ENCODE data around the gene SLX4IP. TPM values are rescaled to one million over a fixed set of nuclear protein-coding genes. Genes with fewer than 3 reads are reported as not detected.

SLX4IP gene
- total RNA-seq, 2 donors from 2014 or later = 4.0 to 4.6 TPM

- Mint-ChIP-seq H3K27ac (no peak overlapping the region), H3K27me3 (peaks cover 75% of the 10 kb centered on the region), H3K36me3 (ENCODE audit: low read depth) (peaks cover 4% of the 10 kb centered on the region), H3K4me3 (no peak overlapping the region), H3K4me1 (no peaks in the 10 kb centered on the region)
- DNase-seq (no peak), ATAC-seq (no peak)
- H3K9me3 ChIP-seq (ENCODE audit: control insufficient read depth, low read length, poor library complexity, severe bottlenecking) = no peaks in the 10 kb centered on the region
These were observed 227.8 kb downstream of the SLX4IP start for GRCh38 chr20:10662661-10663458.

- Mint-ChIP-seq H3K27me3 (peaks cover 78% of the 10 kb centered on the region), H3K27ac (no peak overlapping the region), H3K4me3 (no peak overlapping the region), H3K4me1 (no peaks in the 10 kb centered on the region), H3K36me3 (ENCODE audit: low read depth) (peaks cover 4% of the 10 kb centered on the region)
- no peaks in the 10 kb centered on the region for H3K9me3 ChIP-seq (ENCODE audit: control insufficient read depth, low read length, poor library complexity, severe bottlenecking)
- DNase-seq (no peak), ATAC-seq (no peak)
These were observed 228.7 kb downstream of the SLX4IP start for GRCh38 chr20:10663756-10664155.

- H3K9me3 ChIP-seq (ENCODE audit: control insufficient read depth, low read length, poor library complexity, severe bottlenecking) = no peaks in the 10 kb centered on the region
- no peak for DNase-seq
- Mint-ChIP-seq H3K4me1 (no peaks in the 10 kb centered on the region), H3K27ac (no peak overlapping the region), H3K36me3 (ENCODE audit: low read depth) (peaks cover 4% of the 10 kb centered on the region), H3K27me3 (peaks cover 90% of the 10 kb centered on the region), H3K4me3 (no peak overlapping the region)
- ATAC-seq = no peak
These were observed 230.0 kb downstream of the SLX4IP start for GRCh38 chr20:10665027-10665561.

GRCh38 chr20:10665791-10666190, 230.7 kb downstream of the SLX4IP start:
- H3K4me1 Mint-ChIP-seq = peaks cover 6% of the 10 kb centered on the region
- H3K27me3 Mint-ChIP-seq = peaks cover 90% of the 10 kb centered on the region
- H3K36me3 Mint-ChIP-seq (ENCODE audit: low read depth) = peaks cover 4% of the 10 kb centered on the region
- DNase-seq (no peak), ATAC-seq (no peak)
- no peak overlapping the region for H3K4me3 Mint-ChIP-seq
- H3K9me3 ChIP-seq (ENCODE audit: control insufficient read depth, low read length, poor library complexity, severe bottlenecking) = no peaks in the 10 kb centered on the region
- H3K27ac Mint-ChIP-seq = no peak overlapping the region

- H3K27ac Mint-ChIP-seq = no peak overlapping the region
- ATAC-seq (no peak), DNase-seq (no peak)
- peaks cover 90% of the 10 kb centered on the region for H3K27me3 Mint-ChIP-seq
- H3K9me3 ChIP-seq (ENCODE audit: control insufficient read depth, low read length, poor library complexity, severe bottlenecking) = no peaks in the 10 kb centered on the region
- no peak overlapping the region for H3K4me3 Mint-ChIP-seq
- peaks cover 11% of the 10 kb centered on the region for H3K4me1 Mint-ChIP-seq
- peaks cover 4% of the 10 kb centered on the region for H3K36me3 Mint-ChIP-seq (ENCODE audit: low read depth)
These were observed 231.3 kb downstream of the SLX4IP start for GRCh38 chr20:10666221-10667076.

- no peak overlapping the region for H3K4me3 Mint-ChIP-seq
- peaks cover 12% of the 10 kb centered on the region for H3K4me1 Mint-ChIP-seq
- H3K36me3 Mint-ChIP-seq (ENCODE audit: low read depth) = peaks cover 2% of the 10 kb centered on the region
- peaks cover 86% of the 10 kb centered on the region for H3K27me3 Mint-ChIP-seq
- ATAC-seq (no peak), DNase-seq (no peak)
- H3K27ac Mint-ChIP-seq = no peak overlapping the region
- H3K9me3 ChIP-seq (ENCODE audit: control insufficient read depth, low read length, poor library complexity, severe bottlenecking) = no peaks in the 10 kb centered on the region
These were observed 231.9 kb downstream of the SLX4IP start for GRCh38 chr20:10667077-10667401.

GRCh38 chr20:10667560-10668167, 232.6 kb downstream of the SLX4IP start:
- ATAC-seq (no peak), DNase-seq (no peak)
- Mint-ChIP-seq H3K36me3 (ENCODE audit: low read depth) (peaks cover 2% of the 10 kb centered on the region), H3K27ac (no peak overlapping the region), H3K4me3 (no peak overlapping the region), H3K27me3 (peaks cover 82% of the 10 kb centered on the region), H3K4me1 (peaks cover 14% of the 10 kb centered on the region)
- H3K9me3 ChIP-seq (ENCODE audit: control insufficient read depth, low read length, poor library complexity, severe bottlenecking) = no peaks in the 10 kb centered on the region

- Mint-ChIP-seq H3K27me3 (peaks cover 79% of the 10 kb centered on the region), H3K4me3 (no peak overlapping the region), H3K27ac (no peak overlapping the region), H3K4me1 (peaks cover 17% of the 10 kb centered on the region), H3K36me3 (ENCODE audit: low read depth) (peaks cover 5% of the 10 kb centered on the region)
- H3K9me3 ChIP-seq (ENCODE audit: control insufficient read depth, low read length, poor library complexity, severe bottlenecking) = no peaks in the 10 kb centered on the region
- ATAC-seq (no peak), DNase-seq (no peak)
These were observed 233.7 kb downstream of the SLX4IP start for GRCh38 chr20:10668677-10669368.

GRCh38 chr20:10669843-10670446, 234.8 kb downstream of the SLX4IP start:
- no peak overlapping the region for H3K4me3 Mint-ChIP-seq
- no peaks in the 10 kb centered on the region for H3K9me3 ChIP-seq (ENCODE audit: control insufficient read depth, low read length, poor library complexity, severe bottlenecking)
- peaks cover 6% of the 10 kb centered on the region for H3K36me3 Mint-ChIP-seq (ENCODE audit: low read depth)
- H3K4me1 Mint-ChIP-seq = peaks cover 19% of the 10 kb centered on the region
- no peak for DNase-seq
- ATAC-seq = no peak
- H3K27me3 Mint-ChIP-seq = peaks cover 71% of the 10 kb centered on the region
- no peak overlapping the region for H3K27ac Mint-ChIP-seq

GRCh38 chr20:10670501-10671220, 235.6 kb downstream of the SLX4IP start:
- no peaks in the 10 kb centered on the region for H3K9me3 ChIP-seq (ENCODE audit: control insufficient read depth, low read length, poor library complexity, severe bottlenecking)
- peak overlapping the region; percentile 91 for H3K27ac Mint-ChIP-seq
- H3K4me1 Mint-ChIP-seq = peaks cover 23% of the 10 kb centered on the region
- ATAC-seq (no peak), DNase-seq (no peak)
- peaks cover 8% of the 10 kb centered on the region for H3K36me3 Mint-ChIP-seq (ENCODE audit: low read depth)
- peaks cover 75% of the 10 kb centered on the region for H3K27me3 Mint-ChIP-seq
- H3K4me3 Mint-ChIP-seq = peak overlapping the region; percentile 82

GRCh38 chr20:10671221-10671918, 236.3 kb downstream of the SLX4IP start:
- ATAC-seq (peak; percentile 65), DNase-seq (peak in 1 of 3 donors; percentile 13)
- H3K27ac Mint-ChIP-seq = peak overlapping the region; percentile 91
- H3K4me3 Mint-ChIP-seq = peak overlapping the region; percentile 82
- H3K36me3 Mint-ChIP-seq (ENCODE audit: low read depth) = peaks cover 6% of the 10 kb centered on the region
- H3K27me3 Mint-ChIP-seq = peaks cover 75% of the 10 kb centered on the region
- no peaks in the 10 kb centered on the region for H3K9me3 ChIP-seq (ENCODE audit: control insufficient read depth, low read length, poor library complexity, severe bottlenecking)
- H3K4me1 Mint-ChIP-seq = peaks cover 23% of the 10 kb centered on the region

Measured in T-helper 17 cell (primary cell).